ENCODE measurements around the gene USP10.

GRCh38 chr16:84704253-84704652 is 4.5 kb downstream of the USP10 start:
- TF ChIP-seq SUZ12 (IDR thresholded peaks at IDR 0.05; ENCODE audit: extremely low read depth, insufficient read depth, insufficient read length) (no peak), ZNF274 (IDR thresholded peaks at IDR 0.05; ENCODE audit: low read depth, low read length) (no peak)

All from NT2/D1 (cell line).